ENCODE measurements around the gene ACTR5.
A peak's percentile ranks its signal among the peaks of the same experiment; 100 is the strongest.
"Not testable (repeated sequence)": the region's sequence is repeated elsewhere in the genome, so short reads cannot be mapped to it uniquely, and the experiment has no call there.

ACTR5 gene

DNA sequence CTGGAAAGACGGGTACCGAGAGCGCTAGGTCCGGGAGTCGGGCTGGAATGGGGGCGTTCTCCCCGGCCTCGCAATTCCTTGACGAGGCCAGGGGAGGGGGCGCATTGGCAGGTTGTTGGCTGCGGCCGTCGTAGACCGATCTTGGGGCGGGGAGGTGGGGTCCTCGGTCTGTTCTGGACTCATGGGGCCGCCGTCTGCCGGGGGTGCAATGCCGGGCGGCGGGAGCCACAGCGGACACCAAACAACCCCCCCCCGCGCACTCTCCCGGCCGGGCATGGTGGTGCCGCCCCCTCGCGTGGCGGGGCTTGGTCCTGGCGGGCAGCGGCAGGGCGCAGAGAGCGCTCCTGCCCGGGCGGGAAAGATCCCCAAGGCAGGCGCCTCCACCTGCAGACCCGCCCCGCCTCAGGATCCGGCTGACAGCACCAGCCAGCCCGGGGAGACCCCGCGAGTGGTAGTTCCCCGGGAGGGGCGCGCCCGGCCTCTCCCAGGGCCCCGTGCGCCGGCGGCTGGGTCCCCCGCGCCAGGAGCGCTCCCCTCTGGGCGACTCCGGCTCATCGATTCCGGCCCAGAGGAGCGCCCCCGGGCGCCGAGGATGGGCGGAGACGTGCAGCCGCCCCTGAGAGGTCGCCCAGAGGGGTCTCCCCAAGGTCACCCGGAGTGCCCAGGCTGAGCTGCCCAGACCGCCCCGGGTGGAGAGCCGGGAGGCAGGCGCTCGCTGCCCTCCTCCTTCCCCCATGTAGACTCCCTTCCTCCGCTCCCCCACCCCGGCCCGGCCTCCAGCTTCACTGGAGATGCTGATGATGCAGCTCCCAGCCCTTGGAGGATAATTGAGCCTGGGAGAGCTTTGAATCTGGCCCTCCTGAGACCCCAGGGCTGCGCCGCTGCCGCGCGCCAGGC is 57.9 kb downstream of the ACTR5 start:
- DNase-seq: peak; percentile 61

DNA sequence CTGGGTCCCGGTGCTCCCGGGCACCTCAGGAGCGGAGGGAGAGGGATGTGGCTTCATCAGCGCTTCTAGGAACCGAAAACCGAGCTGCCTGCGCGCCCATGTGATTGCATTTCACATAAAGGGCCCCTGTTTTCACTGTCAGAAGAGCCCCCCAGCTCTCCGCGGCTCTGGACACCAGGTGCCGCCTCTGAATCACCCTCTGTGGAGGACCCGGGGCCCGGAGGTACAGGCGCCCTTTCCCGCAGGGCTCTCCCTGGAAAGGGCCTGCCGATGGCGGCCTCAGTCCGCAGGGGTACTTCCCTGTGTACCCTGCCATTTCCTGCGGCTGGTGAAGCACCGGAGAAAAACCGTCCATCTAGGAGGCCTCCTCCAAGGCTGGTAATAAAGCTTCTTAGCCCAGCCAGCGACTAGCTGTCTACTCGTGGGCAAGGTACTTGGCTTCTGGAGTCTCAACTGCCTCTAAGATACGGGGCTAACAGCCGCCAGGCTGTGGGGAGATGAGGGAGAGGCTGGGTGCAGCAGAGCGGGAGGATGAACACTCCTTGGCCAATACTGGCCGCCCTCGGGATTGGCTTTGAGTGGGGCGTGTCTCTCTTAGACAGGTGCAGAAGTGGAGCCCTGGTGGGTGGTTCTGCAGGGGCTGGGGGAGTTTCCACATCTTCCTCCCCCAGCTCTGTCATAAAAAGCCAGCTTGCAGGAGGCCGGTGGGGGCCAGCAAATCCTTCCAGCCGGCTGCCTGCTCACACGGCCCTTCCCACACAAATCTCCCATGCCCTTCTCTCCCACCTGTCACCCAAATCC is 58.8 kb downstream of the ACTR5 start:
- peak; percentile 39 for DNase-seq

DNA sequence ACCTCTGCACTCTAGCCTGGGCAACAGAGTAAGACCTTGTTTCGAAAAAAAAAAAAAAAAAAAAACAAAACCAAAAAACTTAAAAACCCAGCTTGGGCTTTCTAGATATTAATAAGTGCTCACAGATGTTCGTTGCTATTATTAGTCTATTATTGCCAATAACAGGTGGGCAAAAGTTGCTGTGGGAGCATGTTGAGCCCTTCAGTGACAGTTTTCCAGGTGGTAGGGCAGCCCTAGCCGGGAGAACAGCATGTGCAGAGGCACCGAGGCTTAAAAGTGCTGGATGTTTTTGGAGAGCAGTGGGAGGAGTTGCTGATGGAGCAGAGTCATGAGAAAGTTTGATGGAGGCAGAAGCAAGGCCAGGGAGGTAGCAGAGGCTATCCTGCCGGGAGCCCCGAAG is 61.7 kb downstream of the ACTR5 start:
- no peak for DNase-seq

DNA sequence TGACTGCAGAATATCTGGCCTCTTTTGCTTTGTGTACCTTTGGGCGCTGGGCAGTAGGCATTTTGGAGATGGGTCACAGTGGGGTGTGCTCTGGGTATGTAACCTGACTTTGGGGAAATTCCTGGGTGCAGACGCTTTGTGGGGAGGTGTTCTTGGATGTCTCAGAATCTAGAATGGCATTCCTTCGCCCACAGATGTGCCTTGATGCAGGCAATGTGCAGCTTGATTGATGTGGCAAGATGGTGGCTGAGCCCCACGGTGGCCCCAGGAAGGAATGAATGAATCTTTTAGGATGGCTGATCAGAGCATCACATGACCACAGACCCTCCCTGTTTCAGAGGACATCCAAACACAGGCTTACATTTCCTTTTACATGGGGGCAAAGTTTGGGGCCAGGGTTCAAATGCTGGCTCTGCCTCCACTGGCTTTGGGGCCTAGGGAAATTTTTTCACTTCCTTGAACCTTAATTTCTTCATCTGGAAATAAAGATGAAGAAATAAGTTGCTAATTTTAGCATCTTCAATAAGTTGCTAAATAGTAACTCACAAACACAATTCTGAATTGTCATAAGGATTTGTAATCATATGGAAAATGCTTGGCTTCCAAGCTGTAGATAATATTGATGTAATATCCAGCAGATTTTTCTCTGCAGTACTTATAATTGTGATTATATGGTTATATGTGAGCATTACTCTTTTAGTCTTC is 62.8 kb downstream of the ACTR5 start:
- no peak for DNase-seq

DNA sequence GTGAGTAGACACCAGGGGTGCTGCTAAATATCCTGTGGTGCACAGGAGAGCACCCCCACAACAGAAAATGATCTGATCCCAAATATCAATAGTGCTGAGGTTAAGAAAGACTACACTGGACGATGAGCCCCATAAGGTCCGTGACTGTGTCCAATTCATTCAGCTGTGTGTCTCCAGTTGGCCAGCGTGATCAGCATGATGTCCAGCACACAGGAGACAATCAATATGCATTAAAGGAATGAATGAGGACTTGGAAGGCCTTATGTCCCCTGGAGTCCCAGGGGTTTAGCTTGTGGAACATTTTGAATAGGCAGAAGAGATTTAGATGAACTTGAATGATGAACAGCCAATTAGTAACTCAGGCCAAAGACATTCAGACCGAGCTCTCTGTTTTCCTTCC is 63.5 kb downstream of the ACTR5 start:
- no peak for DNase-seq

DNA sequence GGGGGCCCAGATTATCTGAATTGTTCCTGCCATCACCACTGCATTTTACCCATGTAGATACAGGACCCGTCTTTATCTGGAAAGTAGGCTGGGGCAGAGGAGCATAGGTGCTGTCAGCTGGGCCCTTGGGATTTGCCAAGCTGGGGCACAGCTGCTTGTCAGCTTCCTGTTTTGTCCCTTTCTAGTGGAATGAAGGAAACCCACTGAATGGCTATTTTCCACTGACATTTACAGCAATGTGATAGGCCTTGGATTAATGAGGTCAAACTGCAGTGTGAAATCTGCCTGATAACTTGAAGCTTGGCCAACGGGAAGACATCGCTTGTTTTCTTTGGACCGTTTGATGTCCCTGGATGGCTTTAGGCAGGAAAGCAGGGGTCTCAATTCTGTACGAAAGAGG is 63.9 kb downstream of the ACTR5 start:
- DNase-seq: no peak

DNA sequence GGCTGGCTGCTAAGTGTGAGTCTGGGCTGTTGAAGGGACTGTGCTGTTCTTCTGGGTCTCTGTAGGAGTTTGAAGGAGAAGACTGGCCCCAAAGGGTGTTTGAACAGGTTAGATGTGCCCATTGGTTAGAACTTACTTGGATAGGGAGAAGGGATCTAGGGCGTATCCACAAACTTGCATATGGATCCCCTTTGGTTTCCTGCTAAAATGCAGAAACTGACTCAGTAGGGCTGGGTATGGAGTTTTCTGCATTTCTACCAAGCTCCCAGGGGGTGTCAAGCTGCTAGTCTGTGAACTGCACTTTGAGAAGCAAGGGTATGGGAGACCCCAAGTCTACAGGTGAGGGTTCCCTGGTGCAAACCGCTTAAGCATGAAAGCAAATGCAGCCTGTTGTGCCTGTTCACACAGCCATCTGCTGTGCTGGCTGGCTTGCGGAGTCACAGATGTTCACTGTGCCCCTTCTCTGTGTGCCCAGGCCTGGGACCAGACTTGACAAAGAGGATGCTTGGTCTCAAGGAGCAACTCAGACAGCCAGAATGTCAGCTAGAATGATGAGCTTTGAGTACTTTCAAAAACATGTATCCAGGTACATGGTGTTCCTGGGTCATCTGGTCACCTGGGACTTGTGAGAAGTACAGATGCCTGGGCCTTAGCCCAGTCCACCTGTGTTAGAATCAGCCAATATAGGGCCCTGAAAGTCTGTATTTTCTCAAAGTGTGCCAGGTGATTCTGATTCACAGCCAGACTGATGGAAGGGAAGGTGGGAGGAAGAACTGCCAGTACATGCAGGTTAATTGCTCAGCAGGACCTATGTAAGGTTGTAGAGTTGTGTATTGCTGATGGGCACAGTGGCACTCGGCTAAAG is 64.7 kb downstream of the ACTR5 start:
- no peak for DNase-seq

DNA sequence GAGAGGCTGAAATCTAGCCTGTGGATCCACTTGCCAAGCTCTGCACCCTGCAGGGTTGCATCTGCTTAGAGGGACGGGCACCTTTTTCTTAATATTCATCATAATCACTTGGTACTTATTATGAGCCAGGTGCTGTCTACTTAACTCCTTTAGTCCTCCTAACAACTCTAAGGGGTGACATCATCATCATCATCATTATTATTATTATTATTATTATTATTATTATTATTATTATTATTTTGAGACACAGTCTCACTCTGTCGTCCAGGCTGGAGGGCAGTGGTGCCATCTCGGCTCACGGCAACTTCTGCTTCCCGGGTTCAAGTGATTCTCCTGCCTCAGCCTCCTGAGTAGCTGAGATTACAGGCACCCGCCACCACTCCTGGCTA is 65.3 kb downstream of the ACTR5 start:
- DNase-seq: not testable (repeated sequence)

DNA sequence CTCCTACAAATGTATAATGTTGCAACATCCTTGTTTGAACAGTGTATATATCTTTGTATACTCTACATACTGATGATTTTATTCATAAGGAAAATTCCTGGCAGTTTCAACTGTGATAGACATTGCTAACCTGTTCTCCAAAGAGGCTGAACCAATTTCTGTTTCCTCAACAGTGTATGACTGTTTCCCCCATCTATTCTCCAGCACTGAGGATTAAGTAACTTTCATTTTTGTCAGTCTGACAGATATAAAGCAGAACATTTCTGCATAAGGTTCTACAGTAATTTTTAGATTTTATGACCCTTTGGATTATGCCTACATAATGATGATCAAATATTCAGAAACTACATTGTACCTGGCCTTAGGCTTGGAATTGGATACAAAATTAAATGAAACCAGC is 67.2 kb downstream of the ACTR5 start:
- DNase-seq: no peak

DNA sequence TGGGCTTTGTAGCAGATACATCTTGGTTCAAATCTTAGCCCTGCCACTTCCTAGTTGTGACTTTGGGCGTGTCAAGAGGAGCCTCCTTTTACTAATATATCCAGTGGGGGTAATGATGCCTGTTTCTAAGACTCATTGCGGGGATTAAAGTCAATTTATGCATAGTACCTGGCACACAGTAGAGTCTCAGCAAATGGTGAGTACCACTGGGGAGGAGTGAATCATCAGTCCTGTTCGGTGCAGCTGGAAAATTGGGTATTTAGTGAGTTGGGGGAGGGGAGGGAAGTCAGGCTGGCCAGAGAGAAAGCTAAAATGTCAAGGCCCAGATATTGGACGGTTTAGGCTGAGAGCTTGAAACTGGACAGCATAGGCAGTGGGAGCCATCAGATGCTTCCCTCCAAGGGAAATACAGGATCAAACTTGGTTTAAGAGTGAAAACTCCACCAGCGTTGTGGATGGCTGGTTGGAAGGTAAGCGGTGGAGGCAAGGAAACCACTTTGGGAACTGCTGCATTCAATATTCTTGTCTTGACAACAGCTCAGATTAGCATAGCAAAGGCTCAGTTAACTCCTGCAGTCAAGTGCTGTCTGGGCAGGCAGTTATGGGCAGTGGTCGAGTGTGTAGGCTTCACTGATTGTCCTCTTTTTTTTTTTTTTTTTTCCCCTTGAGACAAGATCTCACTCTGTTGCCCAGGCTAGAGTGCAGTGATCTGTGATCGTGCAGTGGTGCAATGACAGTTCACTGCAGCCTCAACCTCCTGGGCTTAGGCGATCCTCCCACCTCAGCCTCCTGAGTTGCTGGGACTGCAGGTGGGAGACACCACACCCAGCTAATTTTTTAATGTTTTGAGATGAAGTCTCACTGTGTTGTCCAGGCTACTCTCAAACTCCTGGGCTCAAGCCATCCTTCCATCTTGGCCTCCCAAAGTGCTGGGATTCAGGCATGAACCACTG is 70.1 kb downstream of the ACTR5 start:
- no peak for DNase-seq
